HL-60 (cell line): ENCODE results near the gene DUOX2.

Experiments used
- DNase-seq, 2 experiments: peaks; one replicate each; pipeline ENCODE4 v3.0.0-alpha.2; 2010 to 2020; ENCODE audit warnings: low read depth in 1 of 2, low spot score in 1 of 2
- H3K27ac ChIP-seq: fragments of 250-450 bp; sonication (Bioruptor Pico); replicated peaks from 2 replicates; pipeline ENCODE4 v1.5.1; 2020; ENCODE audit warnings: mild to moderate bottlenecking, moderate library complexity
- H3K27me3 ChIP-seq: fragments of 250-450 bp; sonication (Bioruptor Pico); 2 replicates; pipeline ENCODE4 v1.5.1; 2021; ENCODE audit warnings: mild to moderate bottlenecking, moderate library complexity; ENCODE audit not compliant: insufficient read depth, poor library complexity, severe bottlenecking
- H3K4me3 ChIP-seq: replicated peaks from 2 replicates; pipeline ENCODE4 v1.5.1; 2011; ENCODE audit warnings: mild to moderate bottlenecking, control low read depth, low read length; ENCODE audit not compliant: insufficient read depth
- GABPA ChIP-seq: IDR thresholded peaks from 2 replicates; pipeline ENCODE4 v1.6.1; 2012; ENCODE audit warnings: low read depth
- POLR2AphosphoS5 ChIP-seq: IDR thresholded peaks from 2 replicates; pipeline ENCODE4 v1.6.1; 2012; ENCODE audit warnings: low read depth
- SPI1 ChIP-seq: IDR thresholded peaks from 2 replicates; pipeline ENCODE4 v1.6.1; 2012; ENCODE audit warnings: low read depth, mild to moderate bottlenecking, borderline replicate concordance
- TF ChIP-seq, protein P1 (sequence below): IDR thresholded peaks from one replicate; pipeline ENCODE4 v1.5.1; 2011; ENCODE audit warnings: low read length, control low read depth, inconsistent platforms; ENCODE audit not compliant: insufficient read depth
- TF ChIP-seq, protein P2 (sequence below): IDR thresholded peaks from 2 replicates; pipeline ENCODE4 v1.6.1; 2012; ENCODE audit warnings: low read depth; ENCODE audit not compliant: insufficient replicate concordance

The DUOX2 gene

DNA sequence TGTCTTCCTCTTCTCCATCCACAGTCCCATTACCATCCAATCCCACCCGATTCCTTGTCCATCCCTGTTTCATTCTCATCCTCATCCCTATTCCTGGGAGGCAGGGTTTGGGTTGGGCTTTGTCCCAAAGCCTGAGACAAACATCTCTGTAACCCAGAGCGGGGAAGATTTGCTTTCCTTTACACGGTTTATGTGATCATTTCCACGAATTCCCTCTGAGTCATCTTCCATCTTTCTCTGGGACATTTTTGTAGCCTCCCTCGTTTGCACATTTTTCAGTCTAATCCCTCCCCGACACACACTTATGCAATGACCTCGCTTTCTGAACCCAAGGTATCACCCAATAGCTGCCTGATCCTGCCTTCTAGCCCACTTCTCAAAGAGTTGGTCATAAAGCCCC, 22.8 kb downstream of the DUOX2 start:
- Histone ChIP-seq H3K27me3 (no peaks in the 10 kb centered on the region), H3K4me3 (no peak overlapping the region), H3K27ac (no peak overlapping the region)
- no peak for DNase-seq
- no peak for TF ChIP-seq SPI1
- no peak for TF ChIP-seq POLR2AphosphoS5
- TF ChIP-seq, protein P1, sequence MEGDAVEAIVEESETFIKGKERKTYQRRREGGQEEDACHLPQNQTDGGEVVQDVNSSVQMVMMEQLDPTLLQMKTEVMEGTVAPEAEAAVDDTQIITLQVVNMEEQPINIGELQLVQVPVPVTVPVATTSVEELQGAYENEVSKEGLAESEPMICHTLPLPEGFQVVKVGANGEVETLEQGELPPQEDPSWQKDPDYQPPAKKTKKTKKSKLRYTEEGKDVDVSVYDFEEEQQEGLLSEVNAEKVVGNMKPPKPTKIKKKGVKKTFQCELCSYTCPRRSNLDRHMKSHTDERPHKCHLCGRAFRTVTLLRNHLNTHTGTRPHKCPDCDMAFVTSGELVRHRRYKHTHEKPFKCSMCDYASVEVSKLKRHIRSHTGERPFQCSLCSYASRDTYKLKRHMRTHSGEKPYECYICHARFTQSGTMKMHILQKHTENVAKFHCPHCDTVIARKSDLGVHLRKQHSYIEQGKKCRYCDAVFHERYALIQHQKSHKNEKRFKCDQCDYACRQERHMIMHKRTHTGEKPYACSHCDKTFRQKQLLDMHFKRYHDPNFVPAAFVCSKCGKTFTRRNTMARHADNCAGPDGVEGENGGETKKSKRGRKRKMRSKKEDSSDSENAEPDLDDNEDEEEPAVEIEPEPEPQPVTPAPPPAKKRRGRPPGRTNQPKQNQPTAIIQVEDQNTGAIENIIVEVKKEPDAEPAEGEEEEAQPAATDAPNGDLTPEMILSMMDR: no peak
- TF ChIP-seq GABPA: no peak
- TF ChIP-seq, protein P2, sequence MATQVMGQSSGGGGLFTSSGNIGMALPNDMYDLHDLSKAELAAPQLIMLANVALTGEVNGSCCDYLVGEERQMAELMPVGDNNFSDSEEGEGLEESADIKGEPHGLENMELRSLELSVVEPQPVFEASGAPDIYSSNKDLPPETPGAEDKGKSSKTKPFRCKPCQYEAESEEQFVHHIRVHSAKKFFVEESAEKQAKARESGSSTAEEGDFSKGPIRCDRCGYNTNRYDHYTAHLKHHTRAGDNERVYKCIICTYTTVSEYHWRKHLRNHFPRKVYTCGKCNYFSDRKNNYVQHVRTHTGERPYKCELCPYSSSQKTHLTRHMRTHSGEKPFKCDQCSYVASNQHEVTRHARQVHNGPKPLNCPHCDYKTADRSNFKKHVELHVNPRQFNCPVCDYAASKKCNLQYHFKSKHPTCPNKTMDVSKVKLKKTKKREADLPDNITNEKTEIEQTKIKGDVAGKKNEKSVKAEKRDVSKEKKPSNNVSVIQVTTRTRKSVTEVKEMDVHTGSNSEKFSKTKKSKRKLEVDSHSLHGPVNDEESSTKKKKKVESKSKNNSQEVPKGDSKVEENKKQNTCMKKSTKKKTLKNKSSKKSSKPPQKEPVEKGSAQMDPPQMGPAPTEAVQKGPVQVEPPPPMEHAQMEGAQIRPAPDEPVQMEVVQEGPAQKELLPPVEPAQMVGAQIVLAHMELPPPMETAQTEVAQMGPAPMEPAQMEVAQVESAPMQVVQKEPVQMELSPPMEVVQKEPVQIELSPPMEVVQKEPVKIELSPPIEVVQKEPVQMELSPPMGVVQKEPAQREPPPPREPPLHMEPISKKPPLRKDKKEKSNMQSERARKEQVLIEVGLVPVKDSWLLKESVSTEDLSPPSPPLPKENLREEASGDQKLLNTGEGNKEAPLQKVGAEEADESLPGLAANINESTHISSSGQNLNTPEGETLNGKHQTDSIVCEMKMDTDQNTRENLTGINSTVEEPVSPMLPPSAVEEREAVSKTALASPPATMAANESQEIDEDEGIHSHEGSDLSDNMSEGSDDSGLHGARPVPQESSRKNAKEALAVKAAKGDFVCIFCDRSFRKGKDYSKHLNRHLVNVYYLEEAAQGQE: no peak

DNA sequence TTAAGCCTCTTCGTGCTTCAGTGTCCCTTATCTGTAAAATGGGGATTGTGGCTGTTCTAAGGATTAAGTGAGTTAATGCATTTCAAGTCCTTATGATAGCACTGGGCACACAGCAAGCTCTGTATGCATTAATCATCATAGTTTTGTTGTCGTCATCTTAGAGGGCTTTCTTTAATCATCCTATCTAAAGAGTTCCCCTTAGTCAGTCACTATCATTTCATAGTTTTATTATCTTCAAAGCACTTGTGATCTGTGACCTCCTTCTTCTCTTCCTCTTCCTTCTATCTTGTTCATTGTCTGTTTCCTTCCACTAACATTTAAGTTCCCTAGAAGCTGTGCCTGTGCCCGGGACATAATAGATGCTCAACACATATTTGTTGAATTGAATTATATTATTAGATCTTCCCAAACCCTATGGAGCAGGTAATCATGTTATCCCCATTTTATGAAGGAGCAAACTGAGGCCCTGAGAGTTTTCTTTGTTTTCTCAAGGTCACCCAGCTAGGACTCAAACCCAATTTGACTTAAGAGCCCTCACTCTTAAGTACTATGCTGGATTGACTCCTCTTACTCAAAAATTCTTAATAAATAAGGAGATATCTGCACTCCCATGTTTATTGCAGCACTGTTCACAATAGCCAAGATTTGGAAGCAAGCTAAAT, 24.1 kb downstream of the DUOX2 start:
- no peaks in the 10 kb centered on the region for H3K27me3 ChIP-seq
- H3K27ac ChIP-seq: no peak overlapping the region
- TF ChIP-seq, protein P1: no peak
- TF ChIP-seq, protein P2: no peak
- TF ChIP-seq POLR2AphosphoS5 (no peak), GABPA (no peak), SPI1 (no peak)
- DNase-seq: no peak
- H3K4me3 ChIP-seq: no peak overlapping the region

DNA sequence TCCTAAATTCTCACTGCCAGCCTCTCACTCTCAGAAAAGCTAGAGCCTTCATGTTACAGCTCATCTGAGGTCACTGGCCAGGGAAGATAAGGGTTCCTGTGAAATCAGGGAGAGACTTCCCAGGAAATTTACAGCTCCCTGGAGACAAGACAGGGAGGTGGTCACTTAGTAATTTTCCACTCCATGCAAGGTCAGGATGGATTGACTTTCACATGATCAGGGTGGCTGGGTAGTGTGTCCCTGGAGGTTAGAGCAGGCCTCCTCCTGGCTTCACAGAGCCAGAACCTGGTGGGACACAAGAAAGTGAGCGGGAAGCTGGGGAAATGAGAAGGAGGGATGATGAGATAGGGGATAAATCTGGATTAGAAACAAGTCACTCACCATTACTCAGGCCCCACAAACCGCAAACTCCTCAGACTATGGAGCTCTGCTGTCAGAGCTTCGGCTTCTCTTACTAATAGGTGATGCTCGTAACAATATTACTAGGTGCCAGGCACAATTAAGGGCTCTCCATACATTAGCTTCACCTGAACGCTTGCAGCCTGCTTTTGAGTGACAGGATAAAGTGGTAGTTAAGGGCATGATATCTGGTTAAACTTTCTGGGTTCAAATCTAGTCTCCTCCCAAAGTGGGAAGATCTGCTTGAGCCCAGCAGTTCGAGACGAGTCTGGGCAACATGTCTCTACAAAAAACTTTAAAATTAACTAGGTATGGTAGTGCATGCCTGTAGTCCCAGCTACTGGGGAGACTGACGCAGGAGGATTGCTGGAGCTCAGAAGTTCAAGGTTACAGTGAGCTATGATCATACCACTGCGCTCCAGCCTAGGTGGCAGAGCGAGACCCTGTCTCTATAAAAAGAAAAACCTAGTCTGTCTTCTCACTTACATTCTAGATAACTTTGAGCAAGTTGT, 24.9 kb downstream of the DUOX2 start:
- Histone ChIP-seq H3K27ac (no peak overlapping the region), H3K4me3 (no peak overlapping the region), H3K27me3 (no peaks in the 10 kb centered on the region)
- TF ChIP-seq, protein P2: no peak
- TF ChIP-seq, protein P1: no peak
- TF ChIP-seq SPI1 (no peak), GABPA (no peak), POLR2AphosphoS5 (no peak)
- DNase-seq: no peak
